ENCODE data around the gene ARHGAP22. TPM values are rescaled to one million over a fixed set of nuclear protein-coding genes. Genes with fewer than 3 reads are reported as not detected.

The ARHGAP22 gene
- total and polyA plus RNA-seq, 2 experiments from 2014 or later, result 4.8 to 10.7 TPM

GRCh38 chr10:48477616-48478015 is 127.3 kb downstream of the ARHGAP22 start:
- H3K4me1 Mint-ChIP-seq, result peaks cover 21% of the 10 kb centered on the region

More at GRCh38 chr10:48477616-48478015, 127.3 kb downstream of the ARHGAP22 start:
- no peak overlapping the region for H3K4me2 ChIP-seq
- ATAC-seq (no peak), DNase-seq (ENCODE audit: low spot score) (no peak)
- H3K27me3 Mint-ChIP-seq (ENCODE audit: insufficient read depth, low read depth, poor library complexity), result peaks cover 9% of the 10 kb centered on the region
- no peaks in the 10 kb centered on the region for H3K36me3 ChIP-seq (ENCODE audit: insufficient read depth)
- H3K79me2 ChIP-seq (replicated peaks; ENCODE audit: insufficient read depth), result no peaks in the 10 kb centered on the region
- H3K9me2 ChIP-seq (ENCODE audit: insufficient read depth), result no peaks in the 10 kb centered on the region
- no peaks in the 10 kb centered on the region for H3K27me3 ChIP-seq (ENCODE audit: insufficient read depth)
- H3F3A ChIP-seq (replicated peaks; ENCODE audit: low read depth), result no peaks in the 10 kb centered on the region
- peaks cover 2% of the 10 kb centered on the region; the same call in 1 of the 3 replicates for H3K9me3 Mint-ChIP-seq
- no peak overlapping the region for H2AFZ ChIP-seq
- H3K4me1 ChIP-seq (ENCODE audit: insufficient read depth), result peaks cover 9% of the 10 kb centered on the region
- no peak for TF ChIP-seq ZNF331 (CRISPR knock-in tag; IDR thresholded peaks at IDR 0.05; ENCODE audit: low read depth)
- no peak for TF ChIP-seq CTCF (conservative IDR thresholded peaks at IDR 0.05; ENCODE audit: low read depth in 2 of 2)
- no peak for TF ChIP-seq ZNF462 (CRISPR knock-in tag; IDR thresholded peaks at IDR 0.05)
- TF ChIP-seq POLR2AphosphoS5 (IDR thresholded peaks at IDR 0.05; ENCODE audit: low read depth), result no peak
- no peak for TF ChIP-seq EZH2 (IDR thresholded peaks at IDR 0.05; ENCODE audit: low read depth, unreplicated experiment)
- TF ChIP-seq CREB1 (CRISPR knock-in tag; IDR thresholded peaks at IDR 0.05; ENCODE audit: low read depth), result no peak
- no peak for TF ChIP-seq REST (IDR thresholded peaks at IDR 0.05; ENCODE audit: unreplicated experiment)
- no peak for TF ChIP-seq ZNF114 (CRISPR knock-in tag; IDR thresholded peaks at IDR 0.05)
- TF ChIP-seq JUNB (IDR thresholded peaks at IDR 0.05; ENCODE audit: unreplicated experiment), result no peak
- TF ChIP-seq STAT1 (IDR thresholded peaks at IDR 0.05; ENCODE audit: unreplicated experiment), result no peak
- TF ChIP-seq ETS1 (IDR thresholded peaks at IDR 0.05), result no peak
- no peak for TF ChIP-seq NANOG (IDR thresholded peaks at IDR 0.05; ENCODE audit: borderline replicate concordance)
- TF ChIP-seq EZH2phosphoT487 (IDR thresholded peaks at IDR 0.05; ENCODE audit: unreplicated experiment), result no peak
- no peaks in the 10 kb centered on the region for H4K20me1 ChIP-seq (replicated peaks; ENCODE audit: insufficient read depth)
- H3K36me3 Mint-ChIP-seq (ENCODE audit: low read depth), result peaks cover 4% of the 10 kb centered on the region; the same call in 1 of the 3 replicates
- no peak overlapping the region for H3K4me3 Mint-ChIP-seq
- H3K27ac ChIP-seq (ENCODE audit: low read depth), result no peak overlapping the region
- no peak overlapping the region for H3K4me3 ChIP-seq
- H3K27ac Mint-ChIP-seq, result no peak overlapping the region

All from GM23338 (cell line).